ENCODE measurements around the gene MPST.

GRCh38 chr22:37063431-37064420, 44.2 kb downstream of the MPST start:
- TF ChIP-seq CTCF (conservative IDR thresholded peaks at IDR 0.05; ENCODE audit: low read length) (no peak), EZH2phosphoT487 (IDR thresholded peaks at IDR 0.05; ENCODE audit: borderline replicate concordance, low read depth, low read length) (no peak)
